Measurements from ENCODE around the gene DCC. TPM values are rescaled to one million over a fixed set of nuclear protein-coding genes. Genes with fewer than 3 reads are reported as not detected.

DCC gene
- total and polyA plus RNA-seq, 2 experiments from 2014 or later = 0.53 to 0.73 TPM

DNA sequence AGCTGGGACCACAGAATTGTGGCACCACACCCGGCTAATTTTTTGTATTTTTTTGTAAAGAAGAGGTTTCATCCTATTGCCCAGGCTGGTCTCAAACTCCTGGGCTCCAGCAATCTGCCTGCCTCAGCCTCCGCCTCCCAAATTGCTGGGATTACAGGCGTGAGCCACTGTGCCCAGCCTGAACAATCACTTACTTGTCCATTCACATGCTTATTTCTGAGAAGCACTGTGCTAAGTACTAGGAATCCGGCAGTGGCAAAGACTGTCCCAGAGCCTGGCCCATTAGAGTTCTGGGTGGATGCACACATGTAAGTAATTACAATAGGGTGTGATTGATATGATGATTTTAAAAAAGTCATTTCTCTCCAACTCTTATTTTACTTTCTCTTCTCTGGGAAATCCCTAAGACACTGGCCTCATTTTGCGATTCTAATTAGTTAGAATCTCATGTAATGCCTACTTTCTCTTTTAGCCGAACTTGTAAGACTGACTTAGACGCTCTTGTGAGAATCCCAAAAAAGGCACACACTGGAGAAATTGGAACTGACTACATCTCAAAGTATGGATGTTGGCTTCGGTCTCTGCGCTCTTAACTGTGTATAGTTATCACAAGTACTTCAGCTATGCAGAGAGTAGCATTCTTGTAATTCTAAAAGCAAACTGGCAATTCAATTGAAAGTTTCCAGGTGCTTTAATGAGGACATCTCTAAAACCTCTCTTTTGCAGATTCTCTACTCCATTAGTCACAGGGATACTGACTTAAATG, 567.7 kb downstream of the DCC start (continued):
- TF ChIP-seq, protein P1, sequence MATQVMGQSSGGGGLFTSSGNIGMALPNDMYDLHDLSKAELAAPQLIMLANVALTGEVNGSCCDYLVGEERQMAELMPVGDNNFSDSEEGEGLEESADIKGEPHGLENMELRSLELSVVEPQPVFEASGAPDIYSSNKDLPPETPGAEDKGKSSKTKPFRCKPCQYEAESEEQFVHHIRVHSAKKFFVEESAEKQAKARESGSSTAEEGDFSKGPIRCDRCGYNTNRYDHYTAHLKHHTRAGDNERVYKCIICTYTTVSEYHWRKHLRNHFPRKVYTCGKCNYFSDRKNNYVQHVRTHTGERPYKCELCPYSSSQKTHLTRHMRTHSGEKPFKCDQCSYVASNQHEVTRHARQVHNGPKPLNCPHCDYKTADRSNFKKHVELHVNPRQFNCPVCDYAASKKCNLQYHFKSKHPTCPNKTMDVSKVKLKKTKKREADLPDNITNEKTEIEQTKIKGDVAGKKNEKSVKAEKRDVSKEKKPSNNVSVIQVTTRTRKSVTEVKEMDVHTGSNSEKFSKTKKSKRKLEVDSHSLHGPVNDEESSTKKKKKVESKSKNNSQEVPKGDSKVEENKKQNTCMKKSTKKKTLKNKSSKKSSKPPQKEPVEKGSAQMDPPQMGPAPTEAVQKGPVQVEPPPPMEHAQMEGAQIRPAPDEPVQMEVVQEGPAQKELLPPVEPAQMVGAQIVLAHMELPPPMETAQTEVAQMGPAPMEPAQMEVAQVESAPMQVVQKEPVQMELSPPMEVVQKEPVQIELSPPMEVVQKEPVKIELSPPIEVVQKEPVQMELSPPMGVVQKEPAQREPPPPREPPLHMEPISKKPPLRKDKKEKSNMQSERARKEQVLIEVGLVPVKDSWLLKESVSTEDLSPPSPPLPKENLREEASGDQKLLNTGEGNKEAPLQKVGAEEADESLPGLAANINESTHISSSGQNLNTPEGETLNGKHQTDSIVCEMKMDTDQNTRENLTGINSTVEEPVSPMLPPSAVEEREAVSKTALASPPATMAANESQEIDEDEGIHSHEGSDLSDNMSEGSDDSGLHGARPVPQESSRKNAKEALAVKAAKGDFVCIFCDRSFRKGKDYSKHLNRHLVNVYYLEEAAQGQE (IDR thresholded peaks at IDR 0.05; ENCODE audit: unreplicated experiment) = no peak
- no peak for TF ChIP-seq JUNB (IDR thresholded peaks at IDR 0.05; ENCODE audit: unreplicated experiment)
- no peak for TF ChIP-seq ZNF114 (CRISPR knock-in tag; IDR thresholded peaks at IDR 0.05)
- TF ChIP-seq, protein P2, sequence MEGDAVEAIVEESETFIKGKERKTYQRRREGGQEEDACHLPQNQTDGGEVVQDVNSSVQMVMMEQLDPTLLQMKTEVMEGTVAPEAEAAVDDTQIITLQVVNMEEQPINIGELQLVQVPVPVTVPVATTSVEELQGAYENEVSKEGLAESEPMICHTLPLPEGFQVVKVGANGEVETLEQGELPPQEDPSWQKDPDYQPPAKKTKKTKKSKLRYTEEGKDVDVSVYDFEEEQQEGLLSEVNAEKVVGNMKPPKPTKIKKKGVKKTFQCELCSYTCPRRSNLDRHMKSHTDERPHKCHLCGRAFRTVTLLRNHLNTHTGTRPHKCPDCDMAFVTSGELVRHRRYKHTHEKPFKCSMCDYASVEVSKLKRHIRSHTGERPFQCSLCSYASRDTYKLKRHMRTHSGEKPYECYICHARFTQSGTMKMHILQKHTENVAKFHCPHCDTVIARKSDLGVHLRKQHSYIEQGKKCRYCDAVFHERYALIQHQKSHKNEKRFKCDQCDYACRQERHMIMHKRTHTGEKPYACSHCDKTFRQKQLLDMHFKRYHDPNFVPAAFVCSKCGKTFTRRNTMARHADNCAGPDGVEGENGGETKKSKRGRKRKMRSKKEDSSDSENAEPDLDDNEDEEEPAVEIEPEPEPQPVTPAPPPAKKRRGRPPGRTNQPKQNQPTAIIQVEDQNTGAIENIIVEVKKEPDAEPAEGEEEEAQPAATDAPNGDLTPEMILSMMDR (conservative IDR thresholded peaks at IDR 0.05; ENCODE audit: low read depth in 2 of 2) = no peak

DNA sequence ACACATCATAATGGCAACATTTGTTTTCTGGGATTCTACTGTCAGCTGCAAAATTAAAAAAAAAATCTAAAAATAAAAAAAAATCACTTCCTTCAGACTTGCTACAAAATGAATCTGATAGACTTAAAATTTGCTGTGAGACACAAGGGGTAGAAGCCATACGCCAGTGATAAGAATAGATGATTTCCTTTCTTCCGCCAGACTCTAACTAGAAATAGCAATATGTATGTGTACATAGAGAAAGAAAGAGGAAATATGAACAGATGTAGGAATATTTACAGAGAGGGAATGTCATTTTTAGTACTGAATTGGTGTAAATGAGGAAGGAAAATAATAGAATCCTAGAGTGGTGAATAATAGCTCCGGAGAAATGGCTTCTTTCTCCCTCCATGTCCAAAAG, 574.2 kb downstream of the DCC start:
- Mint-ChIP-seq H3K9me3 (no peaks in the 10 kb centered on the region), H3K27ac (no peak overlapping the region), H3K4me3 (no peak overlapping the region), H3K27me3 (ENCODE audit: insufficient read depth, low read depth, poor library complexity) (no peaks in the 10 kb centered on the region), H3K4me1 (0 out of 3 replicates have a peak, but pooled peaks cover 2% of the 10 kb centered on the region), H3K36me3 (ENCODE audit: low read depth) (no peaks in the 10 kb centered on the region)
- no peak for ATAC-seq
- Histone ChIP-seq H3K36me3 (ENCODE audit: insufficient read depth) (no peaks in the 10 kb centered on the region), H3K27me3 (ENCODE audit: insufficient read depth) (no peaks in the 10 kb centered on the region), H3K4me3 (no peak overlapping the region), H4K20me1 (replicated peaks; ENCODE audit: insufficient read depth) (no peaks in the 10 kb centered on the region), H3K79me2 (replicated peaks; ENCODE audit: insufficient read depth) (no peaks in the 10 kb centered on the region), H2AFZ (no peak overlapping the region), H3K4me1 (ENCODE audit: insufficient read depth) (no peaks in the 10 kb centered on the region), H3K27ac (ENCODE audit: low read depth) (no peak overlapping the region), H3K9me2 (ENCODE audit: insufficient read depth) (no peaks in the 10 kb centered on the region), H3F3A (replicated peaks; ENCODE audit: low read depth) (no peaks in the 10 kb centered on the region), H3K4me2 (no peak overlapping the region)
- DNase-seq (ENCODE audit: low spot score) = no peak
- TF ChIP-seq, protein P3, sequence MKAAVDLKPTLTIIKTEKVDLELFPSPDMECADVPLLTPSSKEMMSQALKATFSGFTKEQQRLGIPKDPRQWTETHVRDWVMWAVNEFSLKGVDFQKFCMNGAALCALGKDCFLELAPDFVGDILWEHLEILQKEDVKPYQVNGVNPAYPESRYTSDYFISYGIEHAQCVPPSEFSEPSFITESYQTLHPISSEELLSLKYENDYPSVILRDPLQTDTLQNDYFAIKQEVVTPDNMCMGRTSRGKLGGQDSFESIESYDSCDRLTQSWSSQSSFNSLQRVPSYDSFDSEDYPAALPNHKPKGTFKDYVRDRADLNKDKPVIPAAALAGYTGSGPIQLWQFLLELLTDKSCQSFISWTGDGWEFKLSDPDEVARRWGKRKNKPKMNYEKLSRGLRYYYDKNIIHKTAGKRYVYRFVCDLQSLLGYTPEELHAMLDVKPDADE (IDR thresholded peaks at IDR 0.05) = no peak
- TF ChIP-seq EZH2 (IDR thresholded peaks at IDR 0.05; ENCODE audit: low read depth, unreplicated experiment) (no peak), STAT1 (IDR thresholded peaks at IDR 0.05; ENCODE audit: unreplicated experiment) (no peak), NANOG (IDR thresholded peaks at IDR 0.05; ENCODE audit: borderline replicate concordance) (no peak)
- TF ChIP-seq, protein P2 (conservative IDR thresholded peaks at IDR 0.05; ENCODE audit: low read depth in 2 of 2) = no peak
- TF ChIP-seq, protein P4, sequence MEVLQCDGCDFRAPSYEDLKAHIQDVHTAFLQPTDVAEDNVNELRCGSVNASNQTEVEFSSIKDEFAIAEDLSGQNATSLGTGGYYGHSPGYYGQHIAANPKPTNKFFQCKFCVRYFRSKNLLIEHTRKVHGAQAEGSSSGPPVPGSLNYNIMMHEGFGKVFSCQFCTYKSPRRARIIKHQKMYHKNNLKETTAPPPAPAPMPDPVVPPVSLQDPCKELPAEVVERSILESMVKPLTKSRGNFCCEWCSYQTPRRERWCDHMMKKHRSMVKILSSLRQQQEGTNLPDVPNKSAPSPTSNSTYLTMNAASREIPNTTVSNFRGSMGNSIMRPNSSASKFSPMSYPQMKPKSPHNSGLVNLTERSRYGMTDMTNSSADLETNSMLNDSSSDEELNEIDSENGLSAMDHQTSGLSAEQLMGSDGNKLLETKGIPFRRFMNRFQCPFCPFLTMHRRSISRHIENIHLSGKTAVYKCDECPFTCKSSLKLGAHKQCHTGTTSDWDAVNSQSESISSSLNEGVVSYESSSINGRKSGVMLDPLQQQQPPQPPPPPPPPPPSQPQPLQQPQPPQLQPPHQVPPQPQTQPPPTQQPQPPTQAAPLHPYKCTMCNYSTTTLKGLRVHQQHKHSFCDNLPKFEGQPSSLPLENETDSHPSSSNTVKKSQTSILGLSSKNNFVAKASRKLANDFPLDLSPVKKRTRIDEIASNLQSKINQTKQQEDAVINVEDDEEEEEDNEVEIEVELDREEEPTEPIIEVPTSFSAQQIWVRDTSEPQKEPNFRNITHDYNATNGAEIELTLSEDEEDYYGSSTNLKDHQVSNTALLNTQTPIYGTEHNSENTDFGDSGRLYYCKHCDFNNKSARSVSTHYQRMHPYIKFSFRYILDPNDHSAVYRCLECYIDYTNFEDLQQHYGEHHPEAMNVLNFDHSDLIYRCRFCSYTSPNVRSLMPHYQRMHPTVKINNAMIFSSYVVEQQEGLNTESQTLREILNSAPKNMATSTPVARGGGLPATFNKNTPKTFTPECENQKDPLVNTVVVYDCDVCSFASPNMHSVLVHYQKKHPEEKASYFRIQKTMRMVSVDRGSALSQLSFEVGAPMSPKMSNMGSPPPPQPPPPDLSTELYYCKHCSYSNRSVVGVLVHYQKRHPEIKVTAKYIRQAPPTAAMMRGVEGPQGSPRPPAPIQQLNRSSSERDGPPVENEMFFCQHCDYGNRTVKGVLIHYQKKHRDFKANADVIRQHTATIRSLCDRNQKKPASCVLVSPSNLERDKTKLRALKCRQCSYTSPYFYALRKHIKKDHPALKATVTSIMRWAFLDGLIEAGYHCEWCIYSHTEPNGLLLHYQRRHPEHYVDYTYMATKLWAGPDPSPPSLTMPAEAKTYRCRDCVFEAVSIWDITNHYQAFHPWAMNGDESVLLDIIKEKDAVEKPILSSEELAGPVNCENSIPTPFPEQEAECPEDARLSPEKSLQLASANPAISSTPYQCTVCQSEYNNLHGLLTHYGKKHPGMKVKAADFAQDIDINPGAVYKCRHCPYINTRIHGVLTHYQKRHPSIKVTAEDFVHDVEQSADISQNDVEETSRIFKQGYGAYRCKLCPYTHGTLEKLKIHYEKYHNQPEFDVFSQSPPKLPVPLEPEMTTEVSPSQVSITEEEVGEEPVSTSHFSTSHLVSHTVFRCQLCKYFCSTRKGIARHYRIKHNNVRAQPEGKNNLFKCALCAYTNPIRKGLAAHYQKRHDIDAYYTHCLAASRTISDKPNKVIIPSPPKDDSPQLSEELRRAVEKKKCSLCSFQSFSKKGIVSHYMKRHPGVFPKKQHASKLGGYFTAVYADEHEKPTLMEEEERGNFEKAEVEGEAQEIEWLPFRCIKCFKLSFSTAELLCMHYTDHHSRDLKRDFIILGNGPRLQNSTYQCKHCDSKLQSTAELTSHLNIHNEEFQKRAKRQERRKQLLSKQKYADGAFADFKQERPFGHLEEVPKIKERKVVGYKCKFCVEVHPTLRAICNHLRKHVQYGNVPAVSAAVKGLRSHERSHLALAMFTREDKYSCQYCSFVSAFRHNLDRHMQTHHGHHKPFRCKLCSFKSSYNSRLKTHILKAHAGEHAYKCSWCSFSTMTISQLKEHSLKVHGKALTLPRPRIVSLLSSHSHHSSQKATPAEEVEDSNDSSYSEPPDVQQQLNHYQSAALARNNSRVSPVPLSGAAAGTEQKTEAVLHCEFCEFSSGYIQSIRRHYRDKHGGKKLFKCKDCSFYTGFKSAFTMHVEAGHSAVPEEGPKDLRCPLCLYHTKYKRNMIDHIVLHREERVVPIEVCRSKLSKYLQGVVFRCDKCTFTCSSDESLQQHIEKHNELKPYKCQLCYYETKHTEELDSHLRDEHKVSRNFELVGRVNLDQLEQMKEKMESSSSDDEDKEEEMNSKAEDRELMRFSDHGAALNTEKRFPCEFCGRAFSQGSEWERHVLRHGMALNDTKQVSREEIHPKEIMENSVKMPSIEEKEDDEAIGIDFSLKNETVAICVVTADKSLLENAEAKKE (CRISPR knock-in tag; IDR thresholded peaks at IDR 0.05) = no peak

Data from GM23338 (cell line).